ENCODE data around the gene MAP4K4. TPM values are rescaled to one million over a fixed set of nuclear protein-coding genes. Genes with fewer than 3 reads are reported as not detected.

MAP4K4 gene
- total RNA-seq, 2 experiments from 2014 or later = 92.8 to 94.0 TPM

- H3K4me3 Mint-ChIP-seq = no peak overlapping the region
- no peaks in the 10 kb centered on the region for H3K27me3 Mint-ChIP-seq
- ChIA-PET POLR2A (interaction anchor here (1.5 kb wide), 1 partner anchor 92 kb away, joined by 3 read pairs; the partner anchor contains the start of gene MAP4K4), CTCF (no interaction called here)
- peak overlapping the region; percentile 64 for H3K27ac Mint-ChIP-seq
- Histone ChIP-seq H3K27ac (ENCODE audit: low read depth in 1 of 2, low read length in 2 of 2) (no peak overlapping the region), H3K4me3 (ENCODE audit: low read length) (no peak overlapping the region), H3K4me1 (ENCODE audit: insufficient read depth, low read length) (peaks cover 16% of the 10 kb centered on the region), H3K36me3 (ENCODE audit: insufficient read depth, low read length) (peaks cover 18% of the 10 kb centered on the region), H3K9me3 (ENCODE audit: control insufficient read depth in 1 of 2, insufficient read depth in 1 of 2, low read length in 2 of 2) (no peaks in the 10 kb centered on the region), H3K27me3 (ENCODE audit: control insufficient read depth in 1 of 2, insufficient read depth in 2 of 2, low read length in 2 of 2) (no peaks in the 10 kb centered on the region)
- peaks cover 89% of the 10 kb centered on the region for H3K4me1 Mint-ChIP-seq (ENCODE audit: low read depth)
- no peaks in the 10 kb centered on the region for H3K9me3 Mint-ChIP-seq
- intact Hi-C loops (cut with DNase I, micrococcal nuclease) = no loop called here
- ATAC-seq (ENCODE audit: poor library complexity) (no peak), DNase-seq (no peak)
- peaks cover 41% of the 10 kb centered on the region for H3K36me3 Mint-ChIP-seq (ENCODE audit: low read depth)
- TF ChIP-seq, protein P1, sequence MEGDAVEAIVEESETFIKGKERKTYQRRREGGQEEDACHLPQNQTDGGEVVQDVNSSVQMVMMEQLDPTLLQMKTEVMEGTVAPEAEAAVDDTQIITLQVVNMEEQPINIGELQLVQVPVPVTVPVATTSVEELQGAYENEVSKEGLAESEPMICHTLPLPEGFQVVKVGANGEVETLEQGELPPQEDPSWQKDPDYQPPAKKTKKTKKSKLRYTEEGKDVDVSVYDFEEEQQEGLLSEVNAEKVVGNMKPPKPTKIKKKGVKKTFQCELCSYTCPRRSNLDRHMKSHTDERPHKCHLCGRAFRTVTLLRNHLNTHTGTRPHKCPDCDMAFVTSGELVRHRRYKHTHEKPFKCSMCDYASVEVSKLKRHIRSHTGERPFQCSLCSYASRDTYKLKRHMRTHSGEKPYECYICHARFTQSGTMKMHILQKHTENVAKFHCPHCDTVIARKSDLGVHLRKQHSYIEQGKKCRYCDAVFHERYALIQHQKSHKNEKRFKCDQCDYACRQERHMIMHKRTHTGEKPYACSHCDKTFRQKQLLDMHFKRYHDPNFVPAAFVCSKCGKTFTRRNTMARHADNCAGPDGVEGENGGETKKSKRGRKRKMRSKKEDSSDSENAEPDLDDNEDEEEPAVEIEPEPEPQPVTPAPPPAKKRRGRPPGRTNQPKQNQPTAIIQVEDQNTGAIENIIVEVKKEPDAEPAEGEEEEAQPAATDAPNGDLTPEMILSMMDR (IDR thresholded peaks at IDR 0.05) = no peak
Observed at GRCh38 chr2:101788995-101789970, 91.8 kb downstream of the MAP4K4 start.

GRCh38 chr2:101790416-101790815 is 92.9 kb downstream of the MAP4K4 start:
- Histone ChIP-seq H3K27me3 (ENCODE audit: control insufficient read depth in 1 of 2, insufficient read depth in 2 of 2, low read length in 2 of 2) (no peaks in the 10 kb centered on the region), H3K9me3 (ENCODE audit: control insufficient read depth in 1 of 2, insufficient read depth in 1 of 2, low read length in 2 of 2) (no peaks in the 10 kb centered on the region), H3K27ac (ENCODE audit: low read depth in 1 of 2, low read length in 2 of 2) (no peak overlapping the region), H3K36me3 (ENCODE audit: insufficient read depth, low read length) (peaks cover 18% of the 10 kb centered on the region), H3K4me3 (ENCODE audit: low read length) (no peak overlapping the region), H3K4me1 (ENCODE audit: insufficient read depth, low read length) (peaks cover 16% of the 10 kb centered on the region)
- ChIA-PET POLR2A (no interaction called here), CTCF (no interaction called here)
- H3K27ac Mint-ChIP-seq = peak overlapping the region; percentile 64
- TF ChIP-seq, protein P1 (IDR thresholded peaks at IDR 0.05) = no peak
- H3K4me1 Mint-ChIP-seq (ENCODE audit: low read depth) = peaks cover 91% of the 10 kb centered on the region
- H3K27me3 Mint-ChIP-seq = no peaks in the 10 kb centered on the region
- H3K4me3 Mint-ChIP-seq = no peak overlapping the region
- H3K9me3 Mint-ChIP-seq = no peaks in the 10 kb centered on the region
- no peak for DNase-seq
- intact Hi-C loops (cut with DNase I, micrococcal nuclease) = loop anchor here in 1 of 2 experiments (5.0 kb wide), 1 partner anchor 37 kb away; no protein-coding TSS in a partner anchor
- ATAC-seq (ENCODE audit: poor library complexity) = no peak
- H3K36me3 Mint-ChIP-seq (ENCODE audit: low read depth) = peaks cover 45% of the 10 kb centered on the region

DNA sequence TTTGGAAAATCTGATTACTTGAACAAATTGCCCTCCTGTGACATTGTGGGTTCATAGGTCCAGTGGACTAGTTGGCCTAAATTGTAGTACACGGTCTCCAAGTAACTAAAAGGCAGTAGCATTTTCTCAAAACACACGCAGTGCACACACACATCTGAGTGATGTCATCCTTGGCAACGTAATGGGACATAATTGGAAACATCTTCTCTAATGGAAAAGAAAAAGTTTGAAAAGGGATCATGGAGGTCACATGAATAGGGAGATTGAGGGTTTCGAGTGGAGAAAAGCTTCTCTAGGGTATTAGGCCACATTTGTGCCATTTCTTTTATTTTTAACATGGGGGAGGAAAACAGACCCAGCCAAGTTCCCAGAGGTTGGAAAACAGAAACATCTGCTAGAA is 93.3 kb downstream of the MAP4K4 start:
- H3K4me3 Mint-ChIP-seq = no peak overlapping the region
- intact Hi-C loops (cut with DNase I, micrococcal nuclease) = loop anchor here in 1 of 2 experiments (5.0 kb wide), 1 partner anchor 36 kb away; no protein-coding TSS in a partner anchor
- ATAC-seq (ENCODE audit: poor library complexity) = no peak
- POLR2A ChIA-PET = no interaction called here
- CTCF ChIA-PET = no interaction called here
- Histone ChIP-seq H3K9me3 (ENCODE audit: control insufficient read depth in 1 of 2, insufficient read depth in 1 of 2, low read length in 2 of 2) (no peaks in the 10 kb centered on the region), H3K36me3 (ENCODE audit: insufficient read depth, low read length) (peaks cover 18% of the 10 kb centered on the region), H3K4me1 (ENCODE audit: insufficient read depth, low read length) (peaks cover 16% of the 10 kb centered on the region), H3K27ac (ENCODE audit: low read depth in 1 of 2, low read length in 2 of 2) (no peak overlapping the region), H3K4me3 (ENCODE audit: low read length) (no peak overlapping the region), H3K27me3 (ENCODE audit: control insufficient read depth in 1 of 2, insufficient read depth in 2 of 2, low read length in 2 of 2) (no peaks in the 10 kb centered on the region)
- H3K27me3 Mint-ChIP-seq = no peaks in the 10 kb centered on the region
- TF ChIP-seq, protein P1 (IDR thresholded peaks at IDR 0.05) = no peak
- H3K4me1 Mint-ChIP-seq (ENCODE audit: low read depth) = peaks cover 95% of the 10 kb centered on the region
- DNase-seq = no peak
- H3K27ac Mint-ChIP-seq = peak overlapping the region; percentile 64
- H3K9me3 Mint-ChIP-seq = no peaks in the 10 kb centered on the region
- peaks cover 45% of the 10 kb centered on the region for H3K36me3 Mint-ChIP-seq (ENCODE audit: low read depth)

Data from CD4-positive, alpha-beta T cell (primary cell).